Transverse colon (tissue), 4 donors: ENCODE results near the gene CST9.

Source experiments
- CTCF ChIP-seq, 5 experiments: fragments of 200-600 bp in 3 of 5; fragments of 450-650 bp in 2 of 5; sonication (generic) in 3 of 5; IDR thresholded peaks; 1 replicate in 2 of 5; 2 replicates in 3 of 5; pipeline ENCODE4 v1.5.1; 2016 to 2017; ENCODE audit warnings: antibody characterized with exemption in 5 of 5, inconsistent platforms in 3 of 5, mild to moderate bottlenecking in 2 of 5, moderate library complexity in 1 of 5
- POLR2A ChIP-seq: fragments of 450-650 bp; IDR thresholded peaks from one replicate; pipeline ENCODE4 v1.6.1; 2016; ENCODE audit warnings: antibody characterized with exemption, mild to moderate bottlenecking, moderate library complexity
- POLR2AphosphoS5 ChIP-seq, 3 donors: sonication (generic); formaldehyde crosslinking; IDR thresholded peaks; one replicate each; pipeline ENCODE4 v1.6.1; 2016; ENCODE audit warnings: antibody characterized with exemption in 3 of 3

GRCh38 chr20:23604306-23604705 is 1.4 kb downstream of the CST9 start:
- TF ChIP-seq POLR2A (no peak), CTCF (IDR thresholded peaks at IDR 0.05) (no peak), POLR2AphosphoS5 (IDR thresholded peaks at IDR 0.05) (no peak)
